ENCODE measurements around the gene CCT2. TPM values are rescaled to one million over a fixed set of nuclear protein-coding genes. Genes with fewer than 3 reads are reported as not detected.

The CCT2 gene
- total and polyA plus RNA-seq, 2 of the 4 experiments (the other 2 are of a cell fraction), result 194 to 651 TPM

DNA sequence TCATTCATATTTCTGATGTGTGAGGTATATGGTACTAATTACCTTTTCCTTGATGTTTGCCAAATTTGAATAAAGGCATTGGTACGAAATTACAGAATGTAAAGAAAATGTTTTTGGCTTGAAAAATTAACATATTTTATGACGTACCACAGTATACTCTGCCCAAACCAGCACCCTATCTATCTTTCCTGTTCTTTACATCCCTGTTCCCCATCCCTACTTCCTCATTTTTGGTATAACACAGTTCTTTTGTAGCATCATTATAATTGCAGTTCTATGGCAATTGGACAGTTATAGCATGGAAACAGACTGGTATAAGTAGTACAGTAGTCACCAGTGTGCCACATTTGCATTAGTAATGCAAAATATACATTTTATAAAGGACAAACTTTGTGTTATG lies 7.0 kb upstream of the CCT2 start:
- Histone ChIP-seq H3K23ac (ENCODE audit: low read depth, low read length) (no peak overlapping the region), H2AFZ (replicated peaks; ENCODE audit: low read length, poor library complexity) (no peak overlapping the region), H3K4me2 (ENCODE audit: low read depth, low read length) (no peak overlapping the region), H3K9me1 (ENCODE audit: insufficient read depth, low read length) (peaks cover 5% of the 10 kb centered on the region; the same call in 1 of the 2 replicates), H3K9ac (ENCODE audit: low read depth, low read length) (no peak overlapping the region), H3K36me3 (ENCODE audit: control insufficient read depth, insufficient read depth, low read length) (peaks cover 21% of the 10 kb centered on the region), H2AK5ac (ENCODE audit: low read depth, low read length) (no peak overlapping the region), H3K4me3 (ENCODE audit: insufficient read depth, low read depth, low read length) (no peak overlapping the region), H2BK15ac (ENCODE audit: low read depth, low read length) (no peak overlapping the region), H4K91ac (ENCODE audit: insufficient read depth, low read depth, low read length) (no peak overlapping the region), H4K20me1 (ENCODE audit: insufficient read depth, low read length) (peaks cover 3% of the 10 kb centered on the region; the same call in 1 of the 2 replicates), H3K9me3 (ENCODE audit: control insufficient read depth, insufficient read depth, low read length) (no peaks in the 10 kb centered on the region), H3K14ac (replicated peaks; ENCODE audit: low read depth, low read length) (no peak overlapping the region), H3K27me3 (ENCODE audit: control insufficient read depth, insufficient read depth, low read length) (no peaks in the 10 kb centered on the region), H3K4ac (ENCODE audit: low read depth, low read length) (no peak overlapping the region), H2BK5ac (ENCODE audit: low read depth, low read length, poor library complexity, severe bottlenecking) (no peak overlapping the region), H3K79me1 (ENCODE audit: low read depth in 1 of 2, low read length in 2 of 2) (peaks cover 8 to 11% of the 10 kb centered on the region in 2 experiments), H4K8ac (ENCODE audit: low read depth in 2 of 2, low read length in 2 of 2) (no peak overlapping the region), H3K27ac (ENCODE audit: insufficient read depth, low read length) (no peak overlapping the region), H4K5ac (ENCODE audit: low read depth, low read length) (no peak overlapping the region), H3K18ac (ENCODE audit: low read depth, low read length) (no peak overlapping the region), H2BK120ac (ENCODE audit: low read depth, low read length) (no peak overlapping the region), H2BK20ac (ENCODE audit: low read depth, low read length) (no peak overlapping the region), H3K4me1 (ENCODE audit: control insufficient read depth, insufficient read depth, low read length) (peaks cover 2% of the 10 kb centered on the region; the same call in 1 of the 2 replicates), H2AK9ac (replicated peaks; ENCODE audit: low read depth, low read length, poor library complexity) (no peak overlapping the region), H3K56ac (ENCODE audit: extremely low read depth, insufficient read depth, low read length) (no peak overlapping the region)
- in situ Hi-C loops (cut with MboI; ENCODE audit: low sequenced_read_pairs) (loop anchor here (10.0 to 25.0 kb wide), 2 partner anchors 103 to 741 kb away; partner anchors contain the start of gene FRS2), dilution Hi-C loops (cut with HindIII; ENCODE audit: low sequenced_read_pairs, unreplicated experiment) (no loop called here), intact Hi-C loops (cut with micrococcal nuclease) (loop anchor here (10.0 kb wide), 1 partner anchor 423 kb away; no protein-coding TSS in a partner anchor)
- WGBS, 2 experiments (ENCODE audit: extremely low coverage in 2 of 2, insufficient read length in 1 of 2), result no CpG with 5 or more reads among the region's 2 CpGs
- ATAC-seq (ENCODE audit: low read depth) (no peak), DNase-seq (no peak)
- TF ChIP-seq BHLHE40 (IDR thresholded peaks at IDR 0.05; ENCODE audit: low read depth, low read length), result no peak
- TF ChIP-seq RAD21 (IDR thresholded peaks at IDR 0.05; ENCODE audit: low read length), result no peak
- TF ChIP-seq CEBPB (IDR thresholded peaks at IDR 0.05; ENCODE audit: low read depth, low read length), result no peak
- no peak for TF ChIP-seq MAFK (IDR thresholded peaks at IDR 0.05; ENCODE audit: low read depth, low read length)
- TF ChIP-seq CHD1 (IDR thresholded peaks at IDR 0.05; ENCODE audit: low read depth, low read length), result no peak
- TF ChIP-seq USF2 (IDR thresholded peaks at IDR 0.05; ENCODE audit: low read depth, low read length), result no peak
- TF ChIP-seq FOS (IDR thresholded peaks at IDR 0.05; ENCODE audit: low read depth, low read length), result no peak
- no peak for TF ChIP-seq MXI1 (IDR thresholded peaks at IDR 0.05; ENCODE audit: borderline replicate concordance, low read depth, low read length)
- TF ChIP-seq, protein P1, sequence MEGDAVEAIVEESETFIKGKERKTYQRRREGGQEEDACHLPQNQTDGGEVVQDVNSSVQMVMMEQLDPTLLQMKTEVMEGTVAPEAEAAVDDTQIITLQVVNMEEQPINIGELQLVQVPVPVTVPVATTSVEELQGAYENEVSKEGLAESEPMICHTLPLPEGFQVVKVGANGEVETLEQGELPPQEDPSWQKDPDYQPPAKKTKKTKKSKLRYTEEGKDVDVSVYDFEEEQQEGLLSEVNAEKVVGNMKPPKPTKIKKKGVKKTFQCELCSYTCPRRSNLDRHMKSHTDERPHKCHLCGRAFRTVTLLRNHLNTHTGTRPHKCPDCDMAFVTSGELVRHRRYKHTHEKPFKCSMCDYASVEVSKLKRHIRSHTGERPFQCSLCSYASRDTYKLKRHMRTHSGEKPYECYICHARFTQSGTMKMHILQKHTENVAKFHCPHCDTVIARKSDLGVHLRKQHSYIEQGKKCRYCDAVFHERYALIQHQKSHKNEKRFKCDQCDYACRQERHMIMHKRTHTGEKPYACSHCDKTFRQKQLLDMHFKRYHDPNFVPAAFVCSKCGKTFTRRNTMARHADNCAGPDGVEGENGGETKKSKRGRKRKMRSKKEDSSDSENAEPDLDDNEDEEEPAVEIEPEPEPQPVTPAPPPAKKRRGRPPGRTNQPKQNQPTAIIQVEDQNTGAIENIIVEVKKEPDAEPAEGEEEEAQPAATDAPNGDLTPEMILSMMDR (conservative IDR thresholded peaks at IDR 0.05; ENCODE audit: low read depth, low read length), result no peak
- no peak for TF ChIP-seq MAZ (IDR thresholded peaks at IDR 0.05; ENCODE audit: borderline replicate concordance, low read depth, low read length)
- no peak for TF ChIP-seq SMC3 (IDR thresholded peaks at IDR 0.05; ENCODE audit: low read depth, low read length)
- TF ChIP-seq NFE2L2 (IDR thresholded peaks at IDR 0.05; ENCODE audit: low read depth, low read length), result no peak
- TF ChIP-seq POLR2A (IDR thresholded peaks at IDR 0.05; ENCODE audit: low read depth, low read length), result no peak
- CTCF ChIA-PET, result interaction anchor here (1.2 to 2.4 kb wide), 2 partner anchors 8 to 61 kb away, joined by 4 to 8 read pairs; no protein-coding TSS in a partner anchor
- no TSS peak for BruUV-seq (replicated peaks)
- POLR2A ChIA-PET (ENCODE audit: unreplicated experiment), result no interaction called here
